Measurements from ENCODE around the gene RTN4RL1.
"Not testable (repeated sequence)": the region's sequence is repeated elsewhere in the genome, so short reads cannot be mapped to it uniquely, and the experiment has no call there.

RTN4RL1 gene

DNA sequence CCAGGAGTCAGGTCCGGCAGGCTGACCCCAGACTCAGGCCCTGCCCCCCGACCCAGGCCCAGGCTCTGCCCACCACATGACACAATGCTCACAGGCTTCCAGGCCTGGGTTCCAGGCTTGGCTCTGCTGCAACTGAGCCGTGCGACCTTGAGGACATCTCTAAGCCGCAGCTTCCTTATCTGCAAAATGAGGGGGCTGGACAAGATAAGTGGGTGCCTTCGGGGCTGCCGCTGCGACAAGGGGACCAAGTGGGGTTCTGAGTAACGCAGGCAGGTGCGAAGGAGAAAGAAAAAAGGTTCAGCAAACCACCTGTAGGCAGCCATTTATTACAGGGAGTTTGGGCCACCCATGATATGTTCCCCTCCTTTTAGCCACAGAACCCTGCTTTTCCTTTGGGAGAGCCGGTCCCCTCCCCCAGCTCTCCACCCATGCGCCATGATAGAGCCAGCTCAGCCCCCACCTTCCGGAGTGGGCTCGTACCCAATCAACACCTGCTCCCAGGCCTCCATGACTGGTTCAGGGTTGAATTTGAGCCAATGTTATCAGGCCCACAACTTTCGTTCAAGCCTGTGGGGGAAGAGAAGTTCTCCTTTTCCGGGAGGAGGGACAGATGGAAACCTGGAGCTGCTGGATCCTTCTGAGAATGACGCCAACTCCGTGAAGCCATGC lies 38.2 kb downstream of the RTN4RL1 start:
- Histone ChIP-seq H3K4me3 (ENCODE audit: low read length) (no peak overlapping the region), H3K4me1 (ENCODE audit: control insufficient read depth, low read length) (no peaks in the 10 kb centered on the region), H3K36me3 (ENCODE audit: control insufficient read depth, low read length) (no peaks in the 10 kb centered on the region), H3K4me2 (ENCODE audit: low read length) (no peak overlapping the region), H3F3A (ENCODE audit: control insufficient read depth, insufficient read depth) (no peaks in the 10 kb centered on the region), H4K20me1 (ENCODE audit: control insufficient read depth, insufficient read depth, low read depth, low read length) (no peaks in the 10 kb centered on the region), H3K9me3 (ENCODE audit: control insufficient read depth, insufficient read depth, low read length) (no peaks in the 10 kb centered on the region), H3K79me2 (ENCODE audit: control insufficient read depth, low read length) (no peaks in the 10 kb centered on the region), H3K27me3 (ENCODE audit: control insufficient read depth, low read length) (no peaks in the 10 kb centered on the region), H3K27ac (ENCODE audit: low read depth, low read length) (no peak overlapping the region), H3K9me2 (replicated peaks; ENCODE audit: control insufficient read depth, low read length) (no peaks in the 10 kb centered on the region)
- no peak for TF ChIP-seq EZH2phosphoT487 (IDR thresholded peaks at IDR 0.05; ENCODE audit: borderline replicate concordance, low read length)
- TF ChIP-seq, protein P1, sequence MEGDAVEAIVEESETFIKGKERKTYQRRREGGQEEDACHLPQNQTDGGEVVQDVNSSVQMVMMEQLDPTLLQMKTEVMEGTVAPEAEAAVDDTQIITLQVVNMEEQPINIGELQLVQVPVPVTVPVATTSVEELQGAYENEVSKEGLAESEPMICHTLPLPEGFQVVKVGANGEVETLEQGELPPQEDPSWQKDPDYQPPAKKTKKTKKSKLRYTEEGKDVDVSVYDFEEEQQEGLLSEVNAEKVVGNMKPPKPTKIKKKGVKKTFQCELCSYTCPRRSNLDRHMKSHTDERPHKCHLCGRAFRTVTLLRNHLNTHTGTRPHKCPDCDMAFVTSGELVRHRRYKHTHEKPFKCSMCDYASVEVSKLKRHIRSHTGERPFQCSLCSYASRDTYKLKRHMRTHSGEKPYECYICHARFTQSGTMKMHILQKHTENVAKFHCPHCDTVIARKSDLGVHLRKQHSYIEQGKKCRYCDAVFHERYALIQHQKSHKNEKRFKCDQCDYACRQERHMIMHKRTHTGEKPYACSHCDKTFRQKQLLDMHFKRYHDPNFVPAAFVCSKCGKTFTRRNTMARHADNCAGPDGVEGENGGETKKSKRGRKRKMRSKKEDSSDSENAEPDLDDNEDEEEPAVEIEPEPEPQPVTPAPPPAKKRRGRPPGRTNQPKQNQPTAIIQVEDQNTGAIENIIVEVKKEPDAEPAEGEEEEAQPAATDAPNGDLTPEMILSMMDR (IDR thresholded peaks at IDR 0.05; ENCODE audit: low read depth, low read length, poor library complexity, severe bottlenecking): no peak

DNA sequence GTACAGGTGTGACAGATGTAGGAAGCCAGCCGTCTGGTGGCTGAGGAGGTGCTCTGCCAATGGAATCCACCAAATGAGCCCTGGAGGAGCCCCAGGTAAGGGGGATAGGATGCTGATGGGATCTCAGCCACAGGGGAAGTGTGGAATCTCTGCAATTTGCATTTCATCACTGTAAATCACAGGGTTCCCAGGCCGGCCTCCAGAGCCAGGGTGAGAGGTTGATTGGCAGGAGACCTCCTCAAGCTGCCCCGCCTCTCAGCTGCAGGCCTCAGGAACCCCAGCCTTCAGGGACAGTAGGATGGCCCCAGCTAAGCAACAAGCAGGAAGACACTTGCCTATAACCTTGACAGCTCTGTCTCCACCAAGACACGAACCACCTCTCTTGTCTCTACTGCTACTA lies 39.4 kb downstream of the RTN4RL1 start:
- Histone ChIP-seq H3F3A (ENCODE audit: control insufficient read depth, insufficient read depth) (no peaks in the 10 kb centered on the region), H3K36me3 (ENCODE audit: control insufficient read depth, low read length) (no peaks in the 10 kb centered on the region)

DNA sequence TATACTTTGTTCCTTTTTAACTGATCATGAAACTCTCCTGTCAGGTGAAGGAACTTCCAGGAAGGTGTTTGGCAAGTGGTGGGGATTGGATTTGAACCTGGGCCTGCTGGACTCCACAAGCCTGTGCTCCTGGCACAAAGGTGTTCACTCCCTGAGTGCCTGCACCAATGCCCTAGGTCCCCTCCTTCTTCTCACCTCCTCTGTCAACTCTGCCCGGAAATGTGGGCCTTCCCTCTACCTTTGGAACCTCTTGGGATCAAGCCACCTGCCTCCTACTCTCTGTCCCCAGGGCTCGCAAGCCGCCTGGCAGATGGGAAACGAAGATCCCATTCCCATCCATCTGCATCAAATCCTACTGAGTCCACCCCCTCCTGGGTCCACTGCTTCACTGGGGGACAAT lies 40.0 kb downstream of the RTN4RL1 start:
- no peak overlapping the region for H3K4me2 ChIP-seq (ENCODE audit: low read length)
- no peaks in the 10 kb centered on the region for H3F3A ChIP-seq (ENCODE audit: control insufficient read depth, insufficient read depth)
- no peaks in the 10 kb centered on the region for H3K36me3 ChIP-seq (ENCODE audit: control insufficient read depth, low read length)
- H3K27ac ChIP-seq (ENCODE audit: low read depth, low read length): no peak overlapping the region
- no peak overlapping the region for H3K4me3 ChIP-seq (ENCODE audit: low read length)
- no peaks in the 10 kb centered on the region; the same call in 1 of the 2 replicates for H3K27me3 ChIP-seq (ENCODE audit: control insufficient read depth, low read length)
- no peaks in the 10 kb centered on the region for H3K4me1 ChIP-seq (ENCODE audit: control insufficient read depth, low read length)
- H4K20me1 ChIP-seq (ENCODE audit: control insufficient read depth, insufficient read depth, low read depth, low read length): no peaks in the 10 kb centered on the region
- no peaks in the 10 kb centered on the region for H3K9me3 ChIP-seq (ENCODE audit: control insufficient read depth, insufficient read depth, low read length)
- TF ChIP-seq, protein P1 (IDR thresholded peaks at IDR 0.05; ENCODE audit: low read depth, low read length, poor library complexity, severe bottlenecking): no peak
- no peak for TF ChIP-seq EZH2phosphoT487 (IDR thresholded peaks at IDR 0.05; ENCODE audit: borderline replicate concordance, low read length)
- H3K9me2 ChIP-seq (replicated peaks; ENCODE audit: control insufficient read depth, low read length): no peaks in the 10 kb centered on the region
- H3K79me2 ChIP-seq (ENCODE audit: control insufficient read depth, low read length): no peaks in the 10 kb centered on the region

More for the DNA sequence above, 39.4 kb downstream of the RTN4RL1 start:
- H3K79me2 ChIP-seq (ENCODE audit: control insufficient read depth, low read length): no peaks in the 10 kb centered on the region
- TF ChIP-seq EZH2phosphoT487 (IDR thresholded peaks at IDR 0.05; ENCODE audit: borderline replicate concordance, low read length): no peak
- TF ChIP-seq, protein P1 (IDR thresholded peaks at IDR 0.05; ENCODE audit: low read depth, low read length, poor library complexity, severe bottlenecking): no peak
- H3K4me2 ChIP-seq (ENCODE audit: low read length): no peak overlapping the region
- no peaks in the 10 kb centered on the region for H4K20me1 ChIP-seq (ENCODE audit: control insufficient read depth, insufficient read depth, low read depth, low read length)
- H3K4me1 ChIP-seq (ENCODE audit: control insufficient read depth, low read length): no peaks in the 10 kb centered on the region
- H3K27ac ChIP-seq (ENCODE audit: low read depth, low read length): no peak overlapping the region
- no peaks in the 10 kb centered on the region; the same call in 1 of the 2 replicates for H3K27me3 ChIP-seq (ENCODE audit: control insufficient read depth, low read length)
- H3K4me3 ChIP-seq (ENCODE audit: low read length): no peak overlapping the region
- H3K9me2 ChIP-seq (replicated peaks; ENCODE audit: control insufficient read depth, low read length): no peaks in the 10 kb centered on the region
- H3K9me3 ChIP-seq (ENCODE audit: control insufficient read depth, insufficient read depth, low read length): no peaks in the 10 kb centered on the region

GRCh38 chr17:1982793-1983366 lies 42.3 kb downstream of the RTN4RL1 start:
- not testable (repeated sequence) for H4K20me1 ChIP-seq (ENCODE audit: control insufficient read depth, insufficient read depth, low read depth, low read length); H3K79me2 ChIP-seq (ENCODE audit: control insufficient read depth, low read length); H3F3A ChIP-seq (ENCODE audit: control insufficient read depth, insufficient read depth); H3K36me3 ChIP-seq (ENCODE audit: control insufficient read depth, low read length); H3K27me3 ChIP-seq (ENCODE audit: control insufficient read depth, low read length); H3K9me3 ChIP-seq (ENCODE audit: control insufficient read depth, insufficient read depth, low read length); H3K4me2 ChIP-seq (ENCODE audit: low read length); H3K4me3 ChIP-seq (ENCODE audit: low read length); H3K9me2 ChIP-seq (replicated peaks; ENCODE audit: control insufficient read depth, low read length); H3K4me1 ChIP-seq (ENCODE audit: control insufficient read depth, low read length); H3K27ac ChIP-seq (ENCODE audit: low read depth, low read length)
